Measurements from ENCODE around the gene ENOX2.

The ENOX2 gene

DNA sequence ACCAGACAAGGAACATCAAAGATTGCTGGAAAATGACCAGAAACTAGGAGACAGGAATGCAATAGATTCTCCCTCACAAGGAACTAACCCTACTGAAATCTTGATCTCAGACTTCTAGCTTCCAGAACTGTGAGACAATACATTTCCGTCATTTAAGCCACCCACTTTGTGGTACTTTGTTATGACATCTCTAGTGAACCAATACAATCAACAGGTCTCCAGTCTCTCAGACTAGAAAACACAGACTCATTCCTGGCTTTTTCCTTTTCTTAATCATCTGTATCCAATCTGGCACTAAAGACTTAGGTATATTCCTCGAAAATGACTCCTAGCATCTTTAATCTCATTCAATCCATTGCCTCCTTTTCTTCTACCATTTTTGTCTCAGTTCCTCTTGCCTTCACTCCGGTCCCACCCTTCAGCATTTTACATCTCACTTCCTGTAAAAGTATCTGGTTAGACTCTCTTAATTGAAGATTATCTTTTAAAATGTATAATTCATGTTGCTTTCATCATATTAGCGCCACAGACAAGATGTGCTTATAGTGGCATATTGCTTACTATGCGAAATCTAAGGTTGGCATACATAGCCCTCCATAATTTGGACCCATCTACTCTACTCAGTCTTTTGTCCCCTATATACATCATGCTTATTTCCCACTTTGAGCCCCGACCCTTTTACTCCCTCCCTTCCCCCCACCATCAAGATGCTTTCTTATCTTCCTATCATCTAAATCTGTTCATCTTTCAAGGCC lies 250.0 kb downstream of the ENOX2 start:
- TF ChIP-seq FOXP2 (optimal IDR thresholded peaks at IDR 0.05; ENCODE audit: control extremely low read depth, extremely low read length, insufficient read depth): no peak
- Histone ChIP-seq H3K27ac (no peak overlapping the region), H3K4me3 (no peak overlapping the region), H3K9me3 (ENCODE audit: low read depth, low read length) (no peaks in the 10 kb centered on the region), H3K9ac (ENCODE audit: insufficient read length) (no peak overlapping the region), H3K36me3 (ENCODE audit: insufficient read depth, low read length) (no peaks in the 10 kb centered on the region)
- no peak for DNase-seq (ENCODE audit: low read depth, low spot score)

GRCh38 chrX:130649738-130650137 lies 253.3 kb downstream of the ENOX2 start:
- no peak overlapping the region for H3K4me3 ChIP-seq
- TF ChIP-seq EZH2 (IDR thresholded peaks at IDR 0.05) (no peak), POLR2AphosphoS5 (IDR thresholded peaks at IDR 0.05; ENCODE audit: borderline replicate concordance, low read depth, low read length) (no peak)
- DNase-seq (ENCODE audit: low read depth, low spot score): no peak
- no peak overlapping the region for H3K27ac ChIP-seq
- no peaks in the 10 kb centered on the region for H3K36me3 ChIP-seq (ENCODE audit: insufficient read depth, low read length)
- H3K9ac ChIP-seq (ENCODE audit: insufficient read length): no peak overlapping the region
- no peaks in the 10 kb centered on the region for H3K9me3 ChIP-seq (ENCODE audit: low read depth, low read length)

GRCh38 chrX:130647468-130647867 lies 255.5 kb downstream of the ENOX2 start:
- no peak for DNase-seq (ENCODE audit: low read depth, low spot score)
- no peak for TF ChIP-seq FOXP2 (optimal IDR thresholded peaks at IDR 0.05; ENCODE audit: control extremely low read depth, extremely low read length, insufficient read depth)
- TF ChIP-seq POLR2AphosphoS5 (IDR thresholded peaks at IDR 0.05; ENCODE audit: borderline replicate concordance, low read depth, low read length): no peak
- TF ChIP-seq EZH2 (IDR thresholded peaks at IDR 0.05): no peak
- Histone ChIP-seq H3K36me3 (ENCODE audit: insufficient read depth, low read length) (no peaks in the 10 kb centered on the region), H3K27ac (no peak overlapping the region), H3K9ac (ENCODE audit: insufficient read length) (no peak overlapping the region), H3K4me3 (no peak overlapping the region), H3K9me3 (ENCODE audit: low read depth, low read length) (no peaks in the 10 kb centered on the region)

DNA sequence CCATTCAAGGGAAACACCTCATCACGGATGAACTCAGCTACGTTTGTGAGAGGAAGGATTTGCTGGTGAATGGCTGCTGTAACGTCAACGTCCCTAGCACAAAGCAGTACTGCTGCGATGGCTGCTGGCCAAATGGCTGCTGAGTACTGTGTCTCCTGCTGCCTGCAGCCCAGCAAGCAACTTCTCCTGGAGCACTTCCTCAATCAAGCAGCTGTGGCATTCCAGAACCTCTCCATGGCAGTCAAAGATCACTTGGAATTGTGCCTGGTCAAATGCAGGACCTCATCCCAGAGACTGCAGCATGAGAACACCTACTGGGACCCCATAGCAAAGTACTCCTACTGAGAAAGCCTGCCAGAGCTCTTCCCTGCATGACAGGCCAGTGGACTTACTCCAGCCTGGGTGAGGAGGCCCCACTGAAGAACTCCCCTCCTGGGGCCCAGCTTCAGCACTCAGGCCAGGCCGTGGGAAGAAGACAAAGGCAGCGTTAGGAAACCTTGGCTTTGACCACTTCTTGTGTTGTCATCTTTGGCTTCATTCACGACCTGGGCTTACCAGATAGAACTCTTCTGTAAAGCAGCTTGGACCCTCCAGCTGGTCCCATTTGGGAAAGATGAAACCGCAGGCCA lies 256.9 kb downstream of the ENOX2 start:
- no peak overlapping the region for H3K9ac ChIP-seq (ENCODE audit: insufficient read length)
- no peaks in the 10 kb centered on the region for H3K9me3 ChIP-seq (ENCODE audit: low read depth, low read length)
- no peak for TF ChIP-seq EZH2 (IDR thresholded peaks at IDR 0.05)

DNA sequence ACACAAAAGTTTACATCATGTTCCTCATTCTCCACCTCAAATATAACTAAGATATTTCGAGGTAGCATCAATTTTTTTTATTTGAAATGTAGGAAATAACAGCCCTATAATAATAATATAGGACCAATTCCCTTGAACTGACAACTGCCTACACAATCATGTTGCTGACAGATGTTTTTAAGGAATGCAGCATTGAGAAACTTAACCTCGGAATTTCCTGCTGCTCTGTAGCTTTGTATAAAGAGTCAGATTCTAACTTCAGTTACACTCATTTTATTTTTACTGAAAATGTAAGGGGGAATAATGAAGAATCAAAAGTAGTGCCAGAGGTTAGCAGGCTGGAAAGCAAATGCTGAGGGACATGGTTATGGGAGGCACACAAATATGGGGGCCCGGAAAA lies 265.4 kb downstream of the ENOX2 start:
- Histone ChIP-seq H3K9ac (ENCODE audit: insufficient read length) (no peak overlapping the region), H3K27ac (no peak overlapping the region; the same call in 1 of the 2 replicates), H3K9me3 (ENCODE audit: low read depth, low read length) (no peaks in the 10 kb centered on the region), H3K36me3 (ENCODE audit: insufficient read depth, low read length) (no peaks in the 10 kb centered on the region), H3K4me3 (no peak overlapping the region)
- no peak for TF ChIP-seq EZH2 (IDR thresholded peaks at IDR 0.05)
- TF ChIP-seq POLR2AphosphoS5 (IDR thresholded peaks at IDR 0.05; ENCODE audit: borderline replicate concordance, low read depth, low read length): no peak
- TF ChIP-seq FOXP2 (optimal IDR thresholded peaks at IDR 0.05; ENCODE audit: control extremely low read depth, extremely low read length, insufficient read depth): no peak
- no peak for DNase-seq (ENCODE audit: low read depth, low spot score)

More for the DNA sequence above, 256.9 kb downstream of the ENOX2 start:
- H3K27ac ChIP-seq: no peak overlapping the region
- H3K36me3 ChIP-seq (ENCODE audit: insufficient read depth, low read length): no peaks in the 10 kb centered on the region
- no peak for DNase-seq (ENCODE audit: low read depth, low spot score)
- H3K4me3 ChIP-seq: no peak overlapping the region

GRCh38 chrX:130636277-130636676 lies 266.7 kb downstream of the ENOX2 start:
- TF ChIP-seq EZH2 (IDR thresholded peaks at IDR 0.05) (no peak), FOXP2 (optimal IDR thresholded peaks at IDR 0.05; ENCODE audit: control extremely low read depth, extremely low read length, insufficient read depth) (no peak), POLR2AphosphoS5 (IDR thresholded peaks at IDR 0.05; ENCODE audit: borderline replicate concordance, low read depth, low read length) (no peak)
- no peak for DNase-seq (ENCODE audit: low read depth, low spot score)
- H3K9me3 ChIP-seq (ENCODE audit: low read depth, low read length): no peaks in the 10 kb centered on the region
- no peak overlapping the region for H3K27ac ChIP-seq
- no peaks in the 10 kb centered on the region for H3K36me3 ChIP-seq (ENCODE audit: insufficient read depth, low read length)
- H3K4me3 ChIP-seq: no peak overlapping the region
- no peak overlapping the region for H3K9ac ChIP-seq (ENCODE audit: insufficient read length)

GRCh38 chrX:130631011-130631410 lies 272.0 kb downstream of the ENOX2 start:
- no peaks in the 10 kb centered on the region for H3K36me3 ChIP-seq (ENCODE audit: insufficient read depth, low read length)
- H3K4me3 ChIP-seq: no peak overlapping the region
- no peak overlapping the region for H3K27ac ChIP-seq
- TF ChIP-seq EZH2 (IDR thresholded peaks at IDR 0.05) (no peak), FOXP2 (optimal IDR thresholded peaks at IDR 0.05; ENCODE audit: control extremely low read depth, extremely low read length, insufficient read depth) (no peak), POLR2AphosphoS5 (IDR thresholded peaks at IDR 0.05; ENCODE audit: borderline replicate concordance, low read depth, low read length) (no peak)
- H3K9ac ChIP-seq (ENCODE audit: insufficient read length): no peak overlapping the region
- DNase-seq (ENCODE audit: low read depth, low spot score): no peak
- H3K9me3 ChIP-seq (ENCODE audit: low read depth, low read length): no peaks in the 10 kb centered on the region

GRCh38 chrX:130628516-130628915 lies 274.5 kb downstream of the ENOX2 start:
- H3K9ac ChIP-seq (ENCODE audit: insufficient read length): no peak overlapping the region
- H3K4me3 ChIP-seq: no peak overlapping the region
- H3K9me3 ChIP-seq (ENCODE audit: low read depth, low read length): no peaks in the 10 kb centered on the region
- DNase-seq (ENCODE audit: low read depth, low spot score): no peak
- no peak for TF ChIP-seq FOXP2 (optimal IDR thresholded peaks at IDR 0.05; ENCODE audit: control extremely low read depth, extremely low read length, insufficient read depth)
- TF ChIP-seq EZH2 (IDR thresholded peaks at IDR 0.05): no peak
- no peak for TF ChIP-seq POLR2AphosphoS5 (IDR thresholded peaks at IDR 0.05; ENCODE audit: borderline replicate concordance, low read depth, low read length)
- H3K36me3 ChIP-seq (ENCODE audit: insufficient read depth, low read length): no peaks in the 10 kb centered on the region
- no peak overlapping the region for H3K27ac ChIP-seq

DNA sequence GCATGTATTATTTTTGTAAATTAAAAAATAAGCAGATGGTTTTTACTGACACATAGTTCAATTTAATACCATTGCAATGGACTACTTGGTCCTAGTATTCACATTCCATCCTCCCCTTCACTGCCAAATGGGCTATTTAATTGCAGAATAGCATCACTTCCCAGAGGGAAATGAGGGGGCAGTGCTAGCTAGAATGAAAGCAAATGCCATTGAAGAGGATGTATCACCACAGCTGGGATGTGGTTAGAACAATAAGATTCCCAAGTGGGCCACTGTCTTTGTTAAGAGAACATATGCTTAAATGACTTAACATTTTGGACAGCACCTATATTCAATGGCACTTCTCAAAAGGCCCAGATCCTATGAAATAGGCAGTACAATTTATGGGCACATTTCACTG lies 276.5 kb downstream of the ENOX2 start:
- Histone ChIP-seq H3K9me3 (ENCODE audit: low read depth, low read length) (no peaks in the 10 kb centered on the region), H3K36me3 (ENCODE audit: insufficient read depth, low read length) (no peaks in the 10 kb centered on the region), H3K27ac (no peak overlapping the region), H3K9ac (ENCODE audit: insufficient read length) (no peak overlapping the region), H3K4me3 (no peak overlapping the region)
- DNase-seq (ENCODE audit: low read depth, low spot score): no peak
- no peak for TF ChIP-seq FOXP2 (optimal IDR thresholded peaks at IDR 0.05; ENCODE audit: control extremely low read depth, extremely low read length, insufficient read depth)
- no peak for TF ChIP-seq POLR2AphosphoS5 (IDR thresholded peaks at IDR 0.05; ENCODE audit: borderline replicate concordance, low read depth, low read length)
- TF ChIP-seq EZH2 (IDR thresholded peaks at IDR 0.05): no peak

Data from SK-N-MC (cell line).